OCI-LY1 (cell line): Measurements from ENCODE around the gene MACROD2.

Source experiments
- H2AFZ ChIP-seq: fragments of 200-600 bp; sonication (generic), shearing (Covaris generic); 2 replicates; pipeline ENCODE4 v1.6.0; 2014; ENCODE audit warnings: antibody characterized with exemption, mild to moderate bottlenecking, low read length
- H3F3A ChIP-seq: fragments of 200-600 bp; sonication (generic), shearing (Covaris generic); 2 replicates; pipeline ENCODE4 v1.6.0; 2014; ENCODE audit warnings: mild to moderate bottlenecking, antibody characterized with exemption, low read length, moderate library complexity; ENCODE audit not compliant: insufficient read depth
- H3K27ac ChIP-seq: fragments of 200-600 bp; sonication (generic); 2 replicates; pipeline ENCODE4 v1.5.1; 2014; ENCODE audit warnings: low read length, mixed run types, mild to moderate bottlenecking, low read depth; ENCODE audit not compliant: poor library complexity, severe bottlenecking
- H3K27me3 ChIP-seq: fragments of 200-600 bp; sonication (generic); 2 replicates; pipeline ENCODE4 v1.6.0; 2014; ENCODE audit warnings: antibody characterized with exemption, mild to moderate bottlenecking, low read length, moderate library complexity; ENCODE audit not compliant: insufficient read depth
- H3K36me3 ChIP-seq: fragments of 200-600 bp; sonication (generic); 2 replicates; pipeline ENCODE4 v1.6.1; 2014; ENCODE audit warnings: mild to moderate bottlenecking, antibody characterized with exemption, low read length, moderate library complexity, mixed read lengths; ENCODE audit not compliant: insufficient read depth
- H3K4me1 ChIP-seq: fragments of 200-600 bp; sonication (generic); 2 replicates; pipeline ENCODE4 v1.5.1; 2014; ENCODE audit warnings: mild to moderate bottlenecking, low read length, moderate library complexity; ENCODE audit not compliant: insufficient read depth, severe bottlenecking
- H3K4me2 ChIP-seq: fragments of 200-600 bp; sonication (generic), shearing (Covaris generic); 2 replicates; pipeline ENCODE4 v1.6.1; 2014; ENCODE audit warnings: low read length
- H3K4me3 ChIP-seq: fragments of 200-600 bp; sonication (generic); 2 replicates; pipeline ENCODE4 v1.5.1; 2014; ENCODE audit warnings: low read length, low read depth, mild to moderate bottlenecking, mixed read lengths; ENCODE audit not compliant: poor library complexity, severe bottlenecking
- H3K79me2 ChIP-seq: fragments of 200-600 bp; shearing (Covaris generic); 2 replicates; pipeline ENCODE4 v1.6.1; 2016; ENCODE audit warnings: mixed run types, low read length, mixed read lengths; ENCODE audit not compliant: insufficient read depth
- H3K9ac ChIP-seq: fragments of 200-600 bp; sonication (generic), shearing (Covaris generic); 2 replicates; pipeline ENCODE4 v1.6.1; 2014; ENCODE audit warnings: mild to moderate bottlenecking, low read length, mixed read lengths
- H3K9me2 ChIP-seq: fragments of 200-600 bp; sonication (generic), shearing (Covaris generic); 2 replicates; pipeline ENCODE4 v1.6.1; 2014; ENCODE audit warnings: low read depth, mild to moderate bottlenecking, low read length, mixed read lengths
- H3K9me3 ChIP-seq: fragments of 200-600 bp; shearing (Covaris generic); 2 replicates; pipeline ENCODE4 v1.6.1; 2014; ENCODE audit warnings: low read length, mixed read lengths
- H4K20me1 ChIP-seq: fragments of 200-600 bp; sonication (generic), shearing (Covaris generic); 2 replicates; pipeline ENCODE4 v1.6.0; 2016; ENCODE audit warnings: mild to moderate bottlenecking, low read length; ENCODE audit not compliant: insufficient read depth
- EZH2 ChIP-seq: fragments of 200-600 bp; sonication (generic), shearing (Covaris generic); IDR thresholded peaks from 2 replicates; pipeline ENCODE4 v1.8.0; 2017; ENCODE audit warnings: borderline replicate concordance, mixed run types, mild to moderate bottlenecking, antibody characterized with exemption, low read length, moderate library complexity, mixed read lengths
- TF ChIP-seq, protein P1 (sequence below): fragments of 200-600 bp; sonication (generic), shearing (Covaris generic); IDR thresholded peaks from 2 replicates; pipeline ENCODE4 v1.5.1; 2017; ENCODE audit warnings: mild to moderate bottlenecking, antibody characterized with exemption, low read length, moderate library complexity, mixed read lengths

MACROD2 gene

DNA sequence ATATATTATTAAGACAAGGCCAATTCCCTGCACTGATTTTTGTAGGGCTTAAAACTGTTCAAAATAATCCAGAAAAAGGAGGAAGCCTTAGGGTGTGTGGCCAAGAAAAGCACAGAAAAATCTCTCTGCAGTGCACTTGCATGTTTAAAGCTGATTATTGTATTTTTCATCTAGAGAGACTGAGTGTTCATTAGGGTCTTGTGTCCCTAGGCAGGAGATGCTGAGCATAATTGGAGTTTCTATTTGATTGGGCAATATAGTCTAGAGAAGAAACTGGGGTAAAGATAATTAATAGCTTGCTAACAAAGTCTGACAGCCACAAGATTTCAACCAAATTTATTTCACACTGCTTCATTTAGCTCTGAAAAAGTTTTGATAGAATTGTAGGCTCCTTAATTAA, 339.7 kb downstream of the MACROD2 start:
- Histone ChIP-seq H3K79me2 (no peaks in the 10 kb centered on the region), H3K9me3 (no peaks in the 10 kb centered on the region), H3K4me1 (no peaks in the 10 kb centered on the region), H3K9ac (no peak overlapping the region), H3K4me3 (no peak overlapping the region), H3K36me3 (no peaks in the 10 kb centered on the region), H3F3A (no peaks in the 10 kb centered on the region), H3K27ac (no peak overlapping the region), H3K9me2 (no peaks in the 10 kb centered on the region), H4K20me1 (no peaks in the 10 kb centered on the region), H2AFZ (no peak overlapping the region), H3K4me2 (no peak overlapping the region), H3K27me3 (no peaks in the 10 kb centered on the region)
- no peak for TF ChIP-seq EZH2
- TF ChIP-seq, protein P1, sequence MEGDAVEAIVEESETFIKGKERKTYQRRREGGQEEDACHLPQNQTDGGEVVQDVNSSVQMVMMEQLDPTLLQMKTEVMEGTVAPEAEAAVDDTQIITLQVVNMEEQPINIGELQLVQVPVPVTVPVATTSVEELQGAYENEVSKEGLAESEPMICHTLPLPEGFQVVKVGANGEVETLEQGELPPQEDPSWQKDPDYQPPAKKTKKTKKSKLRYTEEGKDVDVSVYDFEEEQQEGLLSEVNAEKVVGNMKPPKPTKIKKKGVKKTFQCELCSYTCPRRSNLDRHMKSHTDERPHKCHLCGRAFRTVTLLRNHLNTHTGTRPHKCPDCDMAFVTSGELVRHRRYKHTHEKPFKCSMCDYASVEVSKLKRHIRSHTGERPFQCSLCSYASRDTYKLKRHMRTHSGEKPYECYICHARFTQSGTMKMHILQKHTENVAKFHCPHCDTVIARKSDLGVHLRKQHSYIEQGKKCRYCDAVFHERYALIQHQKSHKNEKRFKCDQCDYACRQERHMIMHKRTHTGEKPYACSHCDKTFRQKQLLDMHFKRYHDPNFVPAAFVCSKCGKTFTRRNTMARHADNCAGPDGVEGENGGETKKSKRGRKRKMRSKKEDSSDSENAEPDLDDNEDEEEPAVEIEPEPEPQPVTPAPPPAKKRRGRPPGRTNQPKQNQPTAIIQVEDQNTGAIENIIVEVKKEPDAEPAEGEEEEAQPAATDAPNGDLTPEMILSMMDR = no peak

DNA sequence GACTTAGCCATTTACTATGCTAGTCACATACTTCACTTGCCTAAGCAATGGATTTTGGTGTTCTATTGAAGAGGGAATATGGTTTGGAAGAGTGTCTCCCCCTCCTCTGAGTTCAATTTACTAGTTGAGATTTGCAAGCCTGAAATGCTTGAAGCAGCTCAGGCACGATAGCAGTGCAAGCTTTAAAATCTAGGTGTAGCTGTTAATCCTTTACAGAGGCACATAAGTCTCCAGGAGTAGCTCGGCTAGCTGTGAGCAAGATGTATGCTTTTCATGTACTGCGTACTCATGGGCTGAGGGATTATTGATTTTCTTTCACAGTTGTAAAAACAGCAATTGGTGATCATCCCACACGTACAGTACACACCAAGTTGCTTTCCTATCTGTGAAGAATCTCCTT, 341.4 kb downstream of the MACROD2 start:
- H3K27me3 ChIP-seq = no peaks in the 10 kb centered on the region

DNA sequence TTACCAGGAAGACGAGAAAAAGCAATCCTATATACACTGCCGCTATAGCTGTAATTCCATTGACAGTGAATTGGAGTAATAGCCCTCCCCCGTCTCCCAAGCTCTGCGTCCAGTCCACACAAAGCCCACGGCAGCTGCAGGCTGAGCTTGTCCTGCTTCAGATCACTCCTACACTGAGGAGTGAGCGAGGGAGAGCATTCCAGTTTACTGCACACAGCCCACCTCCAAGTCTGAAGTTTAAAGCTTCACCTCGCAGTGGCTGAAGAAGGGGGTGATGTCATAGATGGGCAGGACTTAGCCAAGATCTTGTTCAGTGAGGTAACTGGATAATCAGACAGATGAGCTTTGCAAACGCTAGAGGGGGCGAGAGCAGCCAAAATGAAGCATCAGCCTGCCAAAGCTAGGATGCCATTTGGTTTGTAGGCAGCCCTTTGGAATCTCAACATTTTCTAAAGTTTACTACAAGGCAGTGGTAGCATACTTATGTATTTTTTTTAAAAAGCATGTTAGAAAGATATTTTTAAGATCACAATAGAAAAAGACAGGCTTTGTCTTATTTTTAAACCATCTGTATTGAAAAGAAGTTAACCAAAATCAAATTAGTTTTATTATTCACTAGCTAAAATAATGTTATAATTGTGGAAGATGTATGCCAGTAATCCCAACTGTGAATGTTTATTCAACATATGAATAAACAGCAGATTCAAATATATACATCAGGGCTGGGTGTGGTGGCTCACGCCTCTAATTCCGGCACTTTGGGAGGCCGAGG, 342.3 kb downstream of the MACROD2 start, which contains the start of gene FLRT3:
TSS of gene FLRT3 (minus strand) at position 213 of the 772 bp plus-strand sequence. CDS start 10,106 bp downstream, outside the sequence.
- H3K4me1 ChIP-seq = no peaks in the 10 kb centered on the region
- no peak within 1 kb of the TSS for H2AFZ ChIP-seq
- H3K9me2 ChIP-seq = no peaks in the 10 kb centered on the region
- H3K4me2 ChIP-seq = peak within 1 kb of the TSS; percentile 51; the same call in 1 of the 2 replicates
- H4K20me1 ChIP-seq = no peaks in the 10 kb centered on the region
- H3K4me3 ChIP-seq = no peak within 1 kb of the TSS
- no peak within 1 kb of the TSS for H3K27ac ChIP-seq
- H3F3A ChIP-seq = no peaks in the 10 kb centered on the region
- no peaks in the 10 kb centered on the region for H3K27me3 ChIP-seq
- no peak within 1 kb of the TSS for H3K9ac ChIP-seq
- H3K36me3 ChIP-seq = no peaks in the 10 kb centered on the region
- H3K79me2 ChIP-seq = no peaks in the 10 kb centered on the region
- TF ChIP-seq, protein P1 = peak; percentile 65
- TF ChIP-seq EZH2 = no peak
- no peaks in the 10 kb centered on the region for H3K9me3 ChIP-seq

More for the DNA sequence above, 341.4 kb downstream of the MACROD2 start:
- Histone ChIP-seq H2AFZ (no peak overlapping the region), H3K36me3 (no peaks in the 10 kb centered on the region), H3K4me3 (no peak overlapping the region), H3K9me3 (no peaks in the 10 kb centered on the region), H3K4me1 (no peaks in the 10 kb centered on the region), H3K79me2 (no peaks in the 10 kb centered on the region), H4K20me1 (no peaks in the 10 kb centered on the region), H3K9me2 (no peaks in the 10 kb centered on the region), H3F3A (no peaks in the 10 kb centered on the region), H3K9ac (no peak overlapping the region), H3K4me2 (no peak overlapping the region), H3K27ac (no peak overlapping the region)
- TF ChIP-seq EZH2 = no peak
- TF ChIP-seq, protein P1 = no peak
